DND-41 (cell line): ENCODE results near the gene PAM.

Experiments used
- CTCF ChIP-seq: IDR thresholded peaks from 2 replicates; pipeline ENCODE4 v1.5.1; 2012; ENCODE audit warnings: borderline replicate concordance, low read length, moderate library complexity, mild to moderate bottlenecking; ENCODE audit not compliant: poor library complexity, severe bottlenecking; ENCODE audit errors: extremely low read depth
- EZH2 ChIP-seq: IDR thresholded peaks from 3 replicates; pipeline ENCODE4 v1.6.1; 2012; ENCODE audit warnings: borderline replicate concordance, low read depth, mild to moderate bottlenecking, moderate library complexity, low read length, inconsistent platforms; ENCODE audit not compliant: severe bottlenecking

- no peak for TF ChIP-seq CTCF
- no peak for TF ChIP-seq EZH2
Measured at GRCh38 chr5:102853680-102854079, 98.6 kb downstream of the PAM start.
